Dedifferentiated amniotic fluid mesenchymal stem cell (primary cell): ENCODE data around the gene FNDC3A.
"Not testable (repeated sequence)": the region's sequence is repeated elsewhere in the genome, so short reads cannot be mapped to it uniquely, and the experiment has no call there.

ENCODE experiments used
- DNase-seq: peaks from one replicate; pipeline ENCODE4 v3.0.0-alpha.2; 2016; ENCODE audit errors: extremely low spot score

The FNDC3A gene

GRCh38 chr13:49134305-49134704 is 158.6 kb downstream of the FNDC3A start:
- peak; percentile 11 for DNase-seq

- DNase-seq: peak; percentile 9
Observed at GRCh38 chr13:49137138-49137643, 161.5 kb downstream of the FNDC3A start.

GRCh38 chr13:49140910-49141611 is 165.3 kb downstream of the FNDC3A start:
- no peak for DNase-seq

GRCh38 chr13:49146950-49147355 is 171.2 kb downstream of the FNDC3A start:
- DNase-seq: no peak

- no peak for DNase-seq
Observed at GRCh38 chr13:49148405-49148804, 172.7 kb downstream of the FNDC3A start.

- DNase-seq: not testable (repeated sequence)
Observed at GRCh38 chr13:49157955-49158584, 182.4 kb downstream of the FNDC3A start.

- not testable (repeated sequence) for DNase-seq
Observed at GRCh38 chr13:49163162-49163561, 187.4 kb downstream of the FNDC3A start.

- no peak for DNase-seq
Observed at GRCh38 chr13:49164712-49165111, 189.0 kb downstream of the FNDC3A start.

GRCh38 chr13:49165798-49166752 is 190.4 kb downstream of the FNDC3A start:
- no peak for DNase-seq

- no peak for DNase-seq
Observed at GRCh38 chr13:49171359-49171758, 195.6 kb downstream of the FNDC3A start.

- DNase-seq: no peak
Observed at GRCh38 chr13:49183672-49184325, 208.1 kb downstream of the FNDC3A start.

- DNase-seq: no peak
Observed at GRCh38 chr13:49184621-49185020, 208.9 kb downstream of the FNDC3A start.

GRCh38 chr13:49185264-49185663 is 209.6 kb downstream of the FNDC3A start:
- DNase-seq: no peak

- DNase-seq: no peak
Observed at GRCh38 chr13:49190901-49191300, 215.2 kb downstream of the FNDC3A start.

GRCh38 chr13:49206641-49207040 is 230.9 kb downstream of the FNDC3A start:
- DNase-seq: no peak

- no peak for DNase-seq
Observed at GRCh38 chr13:49208619-49209018, 232.9 kb downstream of the FNDC3A start.

- DNase-seq: no peak
Observed at GRCh38 chr13:49210114-49210513, 234.4 kb downstream of the FNDC3A start.

GRCh38 chr13:49210669-49211068 is 235.0 kb downstream of the FNDC3A start:
- no peak for DNase-seq

- no peak for DNase-seq
Observed at GRCh38 chr13:49213539-49213938, 237.8 kb downstream of the FNDC3A start.

- DNase-seq: no peak
Observed at GRCh38 chr13:49213997-49214916, 238.5 kb downstream of the FNDC3A start.
